Neural progenitor cell (in vitro differentiated cells): ENCODE data around the gene PPARG. TPM values are rescaled to one million over a fixed set of nuclear protein-coding genes. Genes with fewer than 3 reads are reported as not detected.

Experiments
- DNase-seq: peaks from one replicate; pipeline ENCODE4 v3.0.0-alpha.2; 2016; ENCODE audit warnings: low spot score
- H2AFZ ChIP-seq: fragments of 200-600 bp; sonication (generic); replicated peaks from 2 replicates; pipeline ENCODE4 v1.6.1; 2016; ENCODE audit warnings: antibody characterized with exemption
- H3F3A ChIP-seq: fragments of 200-600 bp; sonication (generic); 2 replicates; pipeline ENCODE4 v1.6.1; 2016; ENCODE audit warnings: antibody characterized with exemption, low read depth
- H3K27ac ChIP-seq: fragments of 200-600 bp; sonication (generic); 2 replicates; pipeline ENCODE4 v1.5.1; 2016; ENCODE audit warnings: mild to moderate bottlenecking
- H3K27me3 ChIP-seq: fragments of 200-600 bp; sonication (generic); 2 replicates; pipeline ENCODE4 v1.6.1; 2016; ENCODE audit warnings: mild to moderate bottlenecking, moderate library complexity
- H3K36me3 ChIP-seq: fragments of 200-600 bp; sonication (generic); 2 replicates; pipeline ENCODE4 v1.5.1; 2016
- H3K4me1 ChIP-seq: fragments of 200-600 bp; sonication (generic); 2 replicates; pipeline ENCODE4 v1.6.1; 2016; ENCODE audit warnings: mixed run types
- H3K4me2 ChIP-seq: fragments of 200-600 bp; sonication (generic); 2 replicates; pipeline ENCODE4 v1.6.1; 2016
- H3K4me3 ChIP-seq: fragments of 200-600 bp; sonication (generic); 2 replicates; pipeline ENCODE4 v1.5.1; 2016
- H3K79me2 ChIP-seq: fragments of 200-600 bp; sonication (generic); 2 replicates; pipeline ENCODE4 v1.6.1; 2016; ENCODE audit warnings: low read depth
- H3K9ac ChIP-seq: fragments of 200-600 bp; sonication (generic); 2 replicates; pipeline ENCODE4 v1.6.1; 2016
- H3K9me3 ChIP-seq: fragments of 200-600 bp; sonication (generic); 2 replicates; pipeline ENCODE4 v1.5.1; 2016; ENCODE audit warnings: low read depth
- H4K20me1 ChIP-seq: fragments of 200-600 bp; sonication (generic); 2 replicates; pipeline ENCODE4 v1.6.1; 2016; ENCODE audit warnings: low read depth
- H3K27ac Mint-ChIP-seq: 3 replicates; pipeline ENCODE4 v1.8.0; 2021; ENCODE audit warnings: mixed read lengths
- H3K27me3 Mint-ChIP-seq: 2 replicates; pipeline ENCODE4 v1.8.0; 2022; ENCODE audit warnings: low read depth, mild to moderate bottlenecking, inconsistent platforms, moderate library complexity, mixed read lengths; ENCODE audit not compliant: insufficient read depth
- H3K36me3 Mint-ChIP-seq: 3 replicates; pipeline ENCODE4 v1.8.0; 2021; ENCODE audit warnings: mixed read lengths
- H3K4me1 Mint-ChIP-seq: 3 replicates; pipeline ENCODE4 v1.8.0; 2021; ENCODE audit warnings: mixed read lengths
- H3K4me3 Mint-ChIP-seq: 3 replicates; pipeline ENCODE4 v1.8.0; 2021; ENCODE audit warnings: mild to moderate bottlenecking, moderate library complexity, mixed read lengths
- H3K9me3 Mint-ChIP-seq: 3 replicates; pipeline ENCODE4 v1.8.0; 2020; ENCODE audit warnings: mixed read lengths
- EZH2 ChIP-seq: fragments of 200-600 bp; sonication (generic); IDR thresholded peaks from 2 replicates; pipeline ENCODE4 v1.6.1; 2017; ENCODE audit warnings: antibody characterized with exemption, mild to moderate bottlenecking, moderate library complexity
- EZH2phosphoT487 ChIP-seq: fragments of 200-600 bp; sonication (generic); IDR thresholded peaks from 2 replicates; pipeline ENCODE4 v1.6.1; 2017; ENCODE audit warnings: antibody characterized with exemption
- total RNA-seq: library from RNA; depleted of rRNA; stranded (reverse); fragments of >200 nt; gene quantifications from 2 replicates; pipeline ENCODE4 v1.2.3, GENCODE V29; 2015; ENCODE audit warnings: low replicate concordance
- TF ChIP-seq, protein P1 (sequence below): fragments of 200-600 bp; sonication (generic); IDR thresholded peaks from 2 replicates; pipeline ENCODE4 v1.5.1; 2017; ENCODE audit warnings: antibody characterized with exemption, mild to moderate bottlenecking

Gene PPARG
- total RNA-seq, 1 donor from 2014 or later = not detected

DNA sequence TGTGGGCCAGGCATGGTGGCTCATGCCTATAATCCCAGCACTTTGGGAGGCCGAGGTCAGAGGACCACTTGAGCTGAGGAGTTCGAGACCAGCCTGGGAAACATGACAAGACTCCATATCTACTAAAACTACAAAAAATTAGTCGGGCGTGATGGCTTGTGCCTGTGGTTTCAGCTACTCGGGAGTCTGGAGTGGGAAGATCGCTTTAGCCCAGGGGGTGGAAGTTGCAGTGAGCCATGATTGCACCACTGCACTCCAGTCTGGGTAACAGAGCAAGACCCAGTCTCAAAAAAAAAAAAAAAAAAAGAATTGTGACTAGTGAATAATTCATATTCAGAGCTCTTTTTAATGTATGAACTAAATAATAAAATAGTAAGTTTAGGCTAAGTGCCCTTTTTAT lies 107.6 kb downstream of the PPARG start:
- Histone ChIP-seq H3K27ac (no peak overlapping the region), H3K9me3 (no peaks in the 10 kb centered on the region), H3K79me2 (no peaks in the 10 kb centered on the region), H3K4me1 (no peaks in the 10 kb centered on the region), H3K27me3 (peaks cover 8% of the 10 kb centered on the region), H3K9ac (no peak overlapping the region), H4K20me1 (no peaks in the 10 kb centered on the region), H3K4me3 (no peak overlapping the region), H3F3A (no peaks in the 10 kb centered on the region), H3K4me2 (no peak overlapping the region), H3K36me3 (no peaks in the 10 kb centered on the region), H2AFZ (no peak overlapping the region)
- Mint-ChIP-seq H3K27me3 (peaks cover 2% of the 10 kb centered on the region), H3K9me3 (no peaks in the 10 kb centered on the region), H3K27ac (no peak overlapping the region), H3K4me3 (no peak overlapping the region), H3K36me3 (no peaks in the 10 kb centered on the region), H3K4me1 (no peaks in the 10 kb centered on the region)
- TF ChIP-seq, protein P1, sequence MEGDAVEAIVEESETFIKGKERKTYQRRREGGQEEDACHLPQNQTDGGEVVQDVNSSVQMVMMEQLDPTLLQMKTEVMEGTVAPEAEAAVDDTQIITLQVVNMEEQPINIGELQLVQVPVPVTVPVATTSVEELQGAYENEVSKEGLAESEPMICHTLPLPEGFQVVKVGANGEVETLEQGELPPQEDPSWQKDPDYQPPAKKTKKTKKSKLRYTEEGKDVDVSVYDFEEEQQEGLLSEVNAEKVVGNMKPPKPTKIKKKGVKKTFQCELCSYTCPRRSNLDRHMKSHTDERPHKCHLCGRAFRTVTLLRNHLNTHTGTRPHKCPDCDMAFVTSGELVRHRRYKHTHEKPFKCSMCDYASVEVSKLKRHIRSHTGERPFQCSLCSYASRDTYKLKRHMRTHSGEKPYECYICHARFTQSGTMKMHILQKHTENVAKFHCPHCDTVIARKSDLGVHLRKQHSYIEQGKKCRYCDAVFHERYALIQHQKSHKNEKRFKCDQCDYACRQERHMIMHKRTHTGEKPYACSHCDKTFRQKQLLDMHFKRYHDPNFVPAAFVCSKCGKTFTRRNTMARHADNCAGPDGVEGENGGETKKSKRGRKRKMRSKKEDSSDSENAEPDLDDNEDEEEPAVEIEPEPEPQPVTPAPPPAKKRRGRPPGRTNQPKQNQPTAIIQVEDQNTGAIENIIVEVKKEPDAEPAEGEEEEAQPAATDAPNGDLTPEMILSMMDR = no peak
- TF ChIP-seq EZH2 = no peak
- TF ChIP-seq EZH2phosphoT487 = no peak
- DNase-seq = no peak

DNA sequence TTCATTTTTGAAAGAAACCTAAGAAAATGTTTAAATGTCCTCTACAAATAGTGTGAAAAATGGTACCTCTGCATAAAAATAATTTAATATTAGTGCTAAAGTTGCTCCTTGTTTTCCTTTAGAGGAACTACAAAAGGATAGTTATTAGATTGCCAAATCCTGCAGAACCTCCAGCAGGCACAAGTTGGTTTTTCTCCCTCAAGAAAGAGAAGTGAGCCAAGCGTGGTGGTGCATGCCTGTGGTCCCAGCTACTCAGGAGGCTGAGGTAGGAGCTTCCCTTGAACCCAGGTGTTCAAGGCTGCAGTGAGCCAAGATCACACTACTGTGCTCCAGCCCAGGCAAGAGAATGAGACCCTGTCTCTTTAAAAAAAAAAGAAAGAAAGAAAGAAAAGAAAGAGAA lies 110.4 kb downstream of the PPARG start:
- H3K9ac ChIP-seq = no peak overlapping the region
- H3K36me3 Mint-ChIP-seq = no peaks in the 10 kb centered on the region
- no peak overlapping the region for H3K4me2 ChIP-seq
- H3K4me3 Mint-ChIP-seq = no peak overlapping the region
- H3K79me2 ChIP-seq = no peaks in the 10 kb centered on the region
- peaks cover 5% of the 10 kb centered on the region for H3K27me3 Mint-ChIP-seq
- no peaks in the 10 kb centered on the region for H3K4me1 Mint-ChIP-seq
- H3F3A ChIP-seq = no peaks in the 10 kb centered on the region
- H3K27ac ChIP-seq = no peak overlapping the region
- no peaks in the 10 kb centered on the region for H4K20me1 ChIP-seq
- TF ChIP-seq, protein P1 = no peak
- TF ChIP-seq EZH2phosphoT487 (no peak), EZH2 (no peak)
- DNase-seq = no peak
- no peaks in the 10 kb centered on the region for H3K36me3 ChIP-seq
- no peak overlapping the region for H3K27ac Mint-ChIP-seq
- no peaks in the 10 kb centered on the region for H3K4me1 ChIP-seq
- H3K9me3 ChIP-seq = no peaks in the 10 kb centered on the region
- no peak overlapping the region for H3K4me3 ChIP-seq
- H3K27me3 ChIP-seq = peaks cover 8% of the 10 kb centered on the region
- H3K9me3 Mint-ChIP-seq = no peaks in the 10 kb centered on the region
- no peak overlapping the region for H2AFZ ChIP-seq

DNA sequence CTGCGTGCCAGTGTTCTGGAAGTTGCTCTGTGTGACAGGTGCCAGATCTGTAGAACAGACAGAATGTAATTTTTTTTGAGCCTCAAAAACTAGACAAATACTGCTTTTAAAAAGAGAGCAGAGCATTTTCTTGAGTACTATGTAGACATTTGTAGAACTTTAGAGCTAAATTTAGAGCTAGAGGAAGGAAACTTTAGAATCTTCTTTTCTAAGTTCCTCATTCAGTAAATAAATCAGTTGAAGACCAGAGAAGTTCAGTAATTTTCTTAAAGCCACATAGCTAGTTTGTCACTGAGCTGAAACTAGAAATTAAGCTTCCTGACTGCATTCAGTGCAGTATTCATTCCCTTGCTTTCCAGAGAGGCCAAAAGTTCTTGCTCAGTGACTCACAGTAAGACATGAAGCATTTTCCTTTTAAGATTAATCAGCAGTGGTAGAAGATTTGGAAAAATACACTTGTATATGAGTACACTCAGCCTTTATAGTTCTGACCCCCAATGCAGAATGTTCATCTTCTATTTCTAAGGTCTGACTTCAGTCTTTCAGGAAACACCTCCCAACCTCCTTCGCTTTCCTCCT lies 111.8 kb downstream of the PPARG start:
- H3K9me3 ChIP-seq = no peaks in the 10 kb centered on the region
- H3K4me3 ChIP-seq = no peak overlapping the region
- H3K4me3 Mint-ChIP-seq = no peak overlapping the region
- TF ChIP-seq, protein P1 = no peak
- TF ChIP-seq EZH2 (no peak), EZH2phosphoT487 (no peak)
- no peak overlapping the region for H3K27ac ChIP-seq
- no peaks in the 10 kb centered on the region for H3K36me3 ChIP-seq
- H2AFZ ChIP-seq = no peak overlapping the region
- DNase-seq = no peak
- H3K4me2 ChIP-seq = no peak overlapping the region
- no peaks in the 10 kb centered on the region for H3K36me3 Mint-ChIP-seq
- H3K79me2 ChIP-seq = no peaks in the 10 kb centered on the region
- peaks cover 5% of the 10 kb centered on the region for H3K27me3 Mint-ChIP-seq
- H3K27me3 ChIP-seq = peaks cover 8% of the 10 kb centered on the region
- H3K9me3 Mint-ChIP-seq = no peaks in the 10 kb centered on the region
- H4K20me1 ChIP-seq = no peaks in the 10 kb centered on the region
- no peaks in the 10 kb centered on the region for H3K4me1 Mint-ChIP-seq
- no peaks in the 10 kb centered on the region for H3K4me1 ChIP-seq
- no peak overlapping the region for H3K9ac ChIP-seq
- no peaks in the 10 kb centered on the region for H3F3A ChIP-seq
- no peak overlapping the region for H3K27ac Mint-ChIP-seq
